ENCODE data around the gene ANKRD17. TPM values are rescaled to one million over a fixed set of nuclear protein-coding genes. Genes with fewer than 3 reads are reported as not detected.
A peak's percentile ranks its signal among the peaks of the same experiment; 100 is the strongest.

Gene ANKRD17
- total and polyA plus RNA-seq, 9 of the 15 experiments (the other 6 are each of a cell fraction or from before 2014, with no cell fraction given): 25.5 to 86.9 (median 52.2) TPM

GRCh38 chr4:73103799-73104503 lies 154.6 kb downstream of the ANKRD17 start (continued):
- TF ChIP-seq SIX5 (IDR thresholded peaks at IDR 0.05; ENCODE audit: borderline replicate concordance in 1 of 2, insufficient read depth in 1 of 2, low read depth in 1 of 2, low read length in 2 of 2) (no peak), SMAD1 (IDR thresholded peaks at IDR 0.05; ENCODE audit: low read depth, low read length, partially characterized antibody) (no peak), ZBTB49 (CRISPR knock-in tag; IDR thresholded peaks at IDR 0.05; ENCODE audit: borderline replicate concordance) (no peak), HMG20A (CRISPR knock-in tag; conservative IDR thresholded peaks at IDR 0.05) (no peak), ATF3 (IDR thresholded peaks at IDR 0.05) (no peak), ATF3 (CRISPR knock-in tag; conservative IDR thresholded peaks at IDR 0.05) (no peak), SETDB1 (IDR thresholded peaks at IDR 0.05; ENCODE audit: low read length) (no peak), C11orf30 (IDR thresholded peaks at IDR 0.05; ENCODE audit: low read depth) (peak; percentile 80), L3MBTL2 (IDR thresholded peaks at IDR 0.05) (peak; percentile 62; the same call in 1 of the 2 replicates), NKRF (IDR thresholded peaks at IDR 0.05; ENCODE audit: borderline replicate concordance) (no peak), HSF4 (CRISPR knock-in tag; IDR thresholded peaks at IDR 0.05; ENCODE audit: borderline replicate concordance) (no peak), KHSRP (IDR thresholded peaks at IDR 0.05) (no peak), JUN (IDR thresholded peaks at IDR 0.05; ENCODE audit: borderline replicate concordance, low read depth, low read length) (no peak), JUN (CRISPR knock-in tag; IDR thresholded peaks at IDR 0.05; ENCODE audit: borderline replicate concordance) (no peak), ZKSCAN1 (IDR thresholded peaks at IDR 0.05; ENCODE audit: low read depth, low read length) (no peak)
